Measurements from ENCODE around the gene B4GALNT1. TPM values are rescaled to one million over a fixed set of nuclear protein-coding genes. Genes with fewer than 3 reads are reported as not detected.
A peak's percentile ranks its signal among the peaks of the same experiment; 100 is the strongest.

B4GALNT1 gene
- total and polyA plus RNA-seq, 2 of the 13 experiments (the other 11 are each of a cell fraction or from before 2014, with no cell fraction given): 4.5 to 5.4 TPM

GRCh38 chr12:57583008-57583831 lies 49.8 kb downstream of the B4GALNT1 start (continued):
- TF ChIP-seq RXRA (CRISPR knock-in tag; IDR thresholded peaks at IDR 0.05): peak; percentile 67; the same call in 1 of the 2 replicates
- TF ChIP-seq FOXA1 (IDR thresholded peaks at IDR 0.05): no peak
- no peak for TF ChIP-seq FOXA1 (CRISPR knock-in tag; IDR thresholded peaks at IDR 0.05)
- TF ChIP-seq CCAR2 (optimal IDR thresholded peaks at IDR 0.05; ENCODE audit: low read depth, low read length): no peak
- peak; percentile 62 for TF ChIP-seq HOXA3 (CRISPR knock-in tag; IDR thresholded peaks at IDR 0.05)
- TF ChIP-seq POLR2A (IDR thresholded peaks at IDR 0.05; ENCODE audit: insufficient read depth in 1 of 2, low read depth in 2 of 2, low read length in 2 of 2): no peak
- no peak for TF ChIP-seq THYN1 (CRISPR knock-in tag; IDR thresholded peaks at IDR 0.05; ENCODE audit: borderline replicate concordance, low read depth)
- peak; percentile 29; the same call in 1 of the 2 replicates for TF ChIP-seq ARID5B (CRISPR knock-in tag; IDR thresholded peaks at IDR 0.05)
- TF ChIP-seq ZNF562 (CRISPR knock-in tag; IDR thresholded peaks at IDR 0.05; ENCODE audit: borderline replicate concordance): no peak
- TF ChIP-seq SUZ12 (IDR thresholded peaks at IDR 0.05; ENCODE audit: low read depth, low read length): no peak
- TF ChIP-seq CTCF (CRISPR knock-in tag; IDR thresholded peaks at IDR 0.05): peak; percentile 93
- no peak for TF ChIP-seq DZIP1 (CRISPR knock-in tag; IDR thresholded peaks at IDR 0.05)
- no peak for TF ChIP-seq PAF1 (CRISPR knock-in tag; IDR thresholded peaks at IDR 0.05)
- TF ChIP-seq PBX3 (CRISPR knock-in tag; IDR thresholded peaks at IDR 0.05; ENCODE audit: borderline replicate concordance): no peak
- TF ChIP-seq SIN3B (IDR thresholded peaks at IDR 0.05; ENCODE audit: low read length): no peak
- no peak for TF ChIP-seq PAWR (CRISPR knock-in tag; IDR thresholded peaks at IDR 0.05; ENCODE audit: borderline replicate concordance)
- TF ChIP-seq HMG20A (CRISPR knock-in tag; IDR thresholded peaks at IDR 0.05; ENCODE audit: borderline replicate concordance): no peak
- TF ChIP-seq SMC3 (IDR thresholded peaks at IDR 0.05; ENCODE audit: low read length): peak; percentile 92
- TF ChIP-seq MXD1 (CRISPR knock-in tag; IDR thresholded peaks at IDR 0.05): no peak
- TF ChIP-seq JUND (CRISPR knock-in tag; IDR thresholded peaks at IDR 0.05): no peak
- no peak; the same call in 1 of the 2 replicates for TF ChIP-seq PHF21A (CRISPR knock-in tag; IDR thresholded peaks at IDR 0.05)
